GM21529 (cell line): ENCODE measurements around the gene BBS9.
"Not testable (repeated sequence)": the region's sequence is repeated elsewhere in the genome, so short reads cannot be mapped to it uniquely, and the experiment has no call there.

Source experiments
- ATAC-seq: cut with Tn5 transposase; IDR thresholded peaks from one replicate; pipeline ENCODE4 v1.9.1; 2021; ENCODE audit not compliant: unreplicated experiment

The BBS9 gene

DNA sequence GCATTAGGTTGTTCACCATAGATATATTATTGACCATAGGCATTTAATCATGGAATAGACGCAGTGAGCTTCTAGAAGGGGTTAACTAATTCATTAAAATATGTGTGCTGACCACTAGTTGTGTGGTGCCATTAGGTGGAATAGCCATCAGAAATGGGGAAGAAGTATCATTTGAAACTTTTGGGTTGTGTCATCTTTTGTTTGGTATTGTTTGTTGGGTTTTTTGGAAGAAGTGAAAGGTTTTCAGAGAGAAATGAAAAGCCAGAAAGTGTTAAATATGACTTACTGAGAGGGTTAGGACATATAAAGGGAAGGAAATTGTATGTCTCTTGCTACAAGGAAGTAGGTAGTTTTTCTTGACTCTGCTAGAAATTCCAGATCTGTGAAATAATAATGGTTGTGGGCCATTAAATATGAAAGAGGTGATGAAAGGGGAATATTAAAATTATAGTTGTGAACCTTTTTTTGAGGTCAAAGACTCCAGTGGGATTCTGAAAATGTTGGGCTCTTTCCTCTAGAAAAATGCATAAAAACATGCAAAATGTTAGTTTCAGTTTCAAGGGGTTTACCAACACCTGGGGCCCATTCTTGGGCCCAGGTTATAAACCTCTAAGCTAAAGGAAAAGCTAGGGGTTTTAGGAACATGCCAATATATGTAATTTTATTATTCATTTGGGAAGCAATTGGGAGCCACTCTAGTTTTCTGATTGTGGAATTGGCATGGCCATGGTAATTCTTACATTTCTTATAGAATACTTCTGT, 348.5 kb downstream of the BBS9 start:
- no peak for ATAC-seq

DNA sequence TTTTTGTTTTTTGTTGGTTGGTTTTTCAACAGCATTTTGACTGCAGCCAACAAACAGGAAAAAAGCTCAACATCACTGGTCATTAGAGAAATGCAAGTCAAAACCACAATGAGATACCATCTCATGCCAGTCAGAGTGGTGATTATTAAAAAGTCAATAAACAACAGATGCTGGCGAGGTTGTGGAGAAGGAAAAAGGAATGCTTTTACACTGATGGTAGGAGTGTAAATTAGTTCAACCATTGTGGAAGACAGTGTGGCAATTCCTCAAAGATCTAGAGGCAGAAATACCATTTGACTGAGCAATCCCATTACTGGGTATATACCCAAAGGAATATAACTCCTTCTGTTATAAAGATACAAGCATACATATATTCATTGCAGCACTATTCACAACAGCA, 355.1 kb downstream of the BBS9 start:
- ATAC-seq = not testable (repeated sequence)

DNA sequence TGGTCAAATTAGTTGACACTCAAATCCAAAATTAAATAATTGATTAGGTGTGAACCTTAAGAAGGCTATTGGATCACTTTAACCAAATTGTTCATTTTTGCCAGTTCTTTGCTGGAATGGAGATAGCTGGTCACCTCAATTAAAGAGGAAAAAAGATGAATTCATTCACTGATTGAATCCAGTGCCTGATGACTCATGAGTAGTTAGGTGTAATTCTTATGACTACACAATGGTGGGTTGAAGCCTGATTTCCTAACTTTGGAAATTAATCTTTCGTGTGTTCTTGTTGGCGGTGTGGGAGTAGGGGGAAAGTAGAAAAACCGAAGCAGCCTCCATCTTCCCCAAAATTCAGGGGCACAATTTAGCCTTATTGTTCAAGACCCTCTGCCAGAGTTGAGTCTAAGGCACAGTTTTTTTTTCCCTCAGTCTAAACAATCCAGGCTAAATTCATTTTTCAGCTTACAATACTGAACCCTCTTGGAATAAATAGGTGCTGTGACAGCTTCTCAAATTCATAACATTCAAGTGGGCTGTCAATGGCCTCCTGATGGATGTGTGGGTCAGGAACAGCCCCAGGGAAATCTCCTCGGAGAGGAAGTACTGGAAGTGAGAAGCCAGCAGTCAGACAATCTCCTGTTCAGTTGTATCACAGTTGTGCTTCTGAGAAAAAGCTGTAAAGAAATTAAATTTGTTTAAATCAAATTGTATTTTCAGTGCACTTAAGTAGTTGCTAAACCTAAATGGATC, 356.6 kb downstream of the BBS9 start:
- ATAC-seq = no peak

DNA sequence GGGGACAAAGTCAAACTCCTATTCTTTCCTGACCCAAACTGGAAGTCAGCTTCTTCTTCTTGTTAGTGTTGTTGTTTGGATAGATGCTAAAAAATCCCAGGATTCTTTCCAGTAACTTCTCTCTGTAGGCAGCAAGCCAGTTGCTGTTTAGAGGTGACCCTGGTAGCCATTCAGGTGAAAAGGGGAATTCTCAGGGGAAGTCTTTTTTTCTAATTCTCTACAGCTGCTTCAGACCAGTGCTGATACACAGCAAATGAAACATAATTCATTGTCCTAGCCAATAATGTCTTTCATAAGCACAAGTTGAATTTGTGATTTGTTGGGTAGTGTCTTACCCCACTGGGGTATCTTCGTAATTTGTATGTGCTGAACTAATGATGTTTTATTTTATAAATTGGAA, 357.3 kb downstream of the BBS9 start:
- ATAC-seq = no peak

DNA sequence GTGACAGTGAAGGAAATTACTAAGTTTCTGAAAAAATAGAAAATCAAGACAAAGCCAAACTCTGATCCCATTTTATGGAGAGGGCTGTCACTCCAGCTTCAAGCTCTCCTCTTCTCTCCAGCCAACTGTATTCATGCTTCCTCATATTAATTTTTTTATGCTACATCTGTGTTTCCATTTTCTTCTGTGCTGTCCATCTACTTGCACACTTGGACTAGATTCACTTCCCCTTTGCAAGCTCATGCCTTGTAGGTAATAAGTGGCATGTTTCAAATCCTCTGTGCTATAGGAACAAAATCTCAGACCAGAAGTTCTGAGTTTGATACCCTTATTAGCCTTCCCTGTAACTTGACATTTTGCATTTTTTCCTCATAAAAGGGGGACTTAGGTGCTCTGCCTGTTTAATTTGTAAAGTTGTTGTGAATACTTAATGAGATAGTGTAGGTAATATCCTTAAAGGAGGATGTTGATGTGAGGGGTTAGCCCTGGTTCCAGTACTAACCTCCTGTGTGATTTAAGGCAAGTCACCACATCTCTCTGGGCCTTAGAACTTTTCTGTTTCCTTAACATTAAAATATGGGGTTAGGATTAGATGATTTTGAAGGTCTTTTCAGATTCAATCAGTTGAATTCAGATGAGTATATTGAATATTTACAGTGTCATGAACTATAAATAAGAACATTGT, 358.8 kb downstream of the BBS9 start:
- peak; percentile 74 for ATAC-seq

DNA sequence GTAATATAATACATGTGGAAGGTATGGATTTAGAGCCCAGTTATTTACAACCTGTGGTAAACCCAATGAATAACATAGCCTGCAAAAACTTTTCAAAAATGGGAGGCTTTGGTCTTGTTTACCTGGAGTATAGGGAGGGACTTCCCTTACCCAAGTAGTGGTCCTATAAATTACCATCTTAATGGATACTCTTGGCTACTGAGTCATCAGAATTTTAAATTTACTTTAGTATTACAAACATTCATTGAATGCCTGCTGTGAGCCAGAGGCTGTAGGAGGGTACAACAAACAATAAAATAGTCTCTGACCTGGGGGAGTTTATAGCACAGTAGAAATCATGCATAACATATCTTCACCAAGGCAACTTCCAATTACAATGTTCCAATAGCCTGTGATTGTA, 365.1 kb downstream of the BBS9 start:
- no peak for ATAC-seq

DNA sequence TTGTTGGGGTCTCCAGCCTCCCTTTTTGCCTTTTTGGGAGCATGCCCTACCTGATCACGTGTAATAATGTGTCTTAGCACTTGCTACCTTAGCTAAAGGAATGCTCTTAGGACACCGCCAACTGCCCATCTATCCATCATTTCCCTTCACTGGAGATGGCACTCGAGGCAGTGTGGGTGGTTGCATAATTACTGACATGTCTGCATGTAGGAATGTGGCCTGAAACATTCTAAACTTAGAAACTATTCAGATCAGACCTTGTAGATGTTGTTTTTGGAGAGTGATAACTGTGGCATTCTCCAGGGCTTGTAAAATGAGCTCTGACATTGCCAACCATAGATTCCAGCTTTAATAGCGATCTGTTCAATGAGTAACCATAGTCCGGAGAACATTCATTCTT, 365.8 kb downstream of the BBS9 start:
- no peak for ATAC-seq

DNA sequence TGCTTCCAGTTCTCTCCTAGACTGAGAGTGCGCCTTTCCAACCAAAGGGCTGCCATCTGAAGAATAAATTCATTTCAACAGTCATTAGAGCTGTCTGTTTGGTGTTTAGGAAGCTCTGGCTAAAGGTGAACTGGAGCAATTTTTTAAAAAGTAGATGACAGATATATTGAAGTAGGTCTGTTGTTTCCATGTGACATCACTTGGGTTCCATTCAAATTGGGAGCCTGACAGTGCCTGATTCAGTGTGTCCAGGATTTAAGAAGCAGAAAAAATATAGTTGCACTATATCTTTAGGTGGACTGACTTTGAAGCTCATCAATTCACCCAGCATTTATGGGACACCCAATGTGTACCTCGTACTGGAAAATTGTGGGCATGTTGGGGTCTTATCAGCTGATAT, 367.7 kb downstream of the BBS9 start:
- no peak for ATAC-seq

DNA sequence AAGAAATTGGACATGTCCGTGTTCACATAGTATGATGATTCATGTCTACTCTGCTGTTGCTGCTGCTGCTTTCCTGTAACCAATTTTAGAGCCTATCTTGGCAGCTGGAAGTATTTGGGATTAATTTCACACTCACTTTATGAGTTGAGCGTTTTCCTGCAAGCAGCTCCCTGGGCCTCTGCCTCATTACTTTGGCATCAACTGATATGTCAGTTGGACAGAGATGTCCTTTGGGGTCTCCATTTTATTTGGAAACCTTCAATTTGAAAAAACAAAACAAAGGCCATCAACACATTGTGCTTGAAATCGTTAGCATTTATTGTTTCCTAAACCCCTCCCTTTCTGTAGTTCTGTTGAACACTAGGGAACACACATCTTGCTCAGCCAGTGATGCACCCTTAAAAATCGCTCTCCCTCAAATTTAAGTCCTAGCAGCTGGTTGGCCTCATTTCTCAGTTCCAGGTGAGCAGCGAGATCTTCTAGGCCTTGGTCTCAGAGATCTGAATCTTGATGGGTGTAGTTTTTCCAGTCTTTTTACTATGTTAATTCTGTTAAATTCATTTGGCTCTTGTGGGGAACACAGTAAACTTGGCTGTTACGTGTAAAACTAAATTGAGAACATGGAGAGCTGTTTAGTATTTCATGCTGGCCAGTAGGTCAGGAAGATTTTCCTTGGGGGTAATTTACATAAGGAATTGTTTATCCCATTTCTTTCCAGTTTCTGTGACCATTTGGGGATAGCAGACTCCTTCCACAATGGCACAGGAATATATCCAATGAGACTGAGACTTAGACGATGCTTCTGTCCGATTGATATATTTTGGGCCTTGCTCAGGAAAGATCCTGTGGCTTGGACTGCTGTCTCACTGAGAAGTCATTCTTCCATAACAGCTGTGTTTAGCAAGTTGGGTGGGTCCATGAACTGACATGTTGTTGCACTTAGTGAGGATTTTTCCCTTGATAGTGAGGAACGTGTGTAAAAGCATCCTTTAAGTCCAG, 371.6 kb downstream of the BBS9 start:
- ATAC-seq = no peak

DNA sequence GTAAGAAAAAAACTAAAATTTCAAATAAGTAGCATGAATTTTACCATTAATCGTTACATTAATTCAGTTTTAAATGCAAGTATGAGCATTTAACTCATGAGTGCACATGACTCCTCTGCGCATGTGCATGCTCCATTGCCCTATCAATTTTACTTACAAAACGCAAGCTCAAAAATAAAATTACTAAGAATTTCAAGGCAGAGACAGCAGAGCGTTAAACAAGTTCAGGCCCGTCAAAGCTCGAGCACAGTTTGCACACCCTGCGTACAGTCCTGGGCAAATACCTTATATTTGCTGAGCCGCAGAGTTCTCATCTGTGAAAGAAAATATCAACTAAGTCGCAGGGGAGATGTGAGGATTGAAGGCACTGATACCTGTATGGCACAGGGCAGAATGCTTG, 373.6 kb downstream of the BBS9 start:
- no peak for ATAC-seq

DNA sequence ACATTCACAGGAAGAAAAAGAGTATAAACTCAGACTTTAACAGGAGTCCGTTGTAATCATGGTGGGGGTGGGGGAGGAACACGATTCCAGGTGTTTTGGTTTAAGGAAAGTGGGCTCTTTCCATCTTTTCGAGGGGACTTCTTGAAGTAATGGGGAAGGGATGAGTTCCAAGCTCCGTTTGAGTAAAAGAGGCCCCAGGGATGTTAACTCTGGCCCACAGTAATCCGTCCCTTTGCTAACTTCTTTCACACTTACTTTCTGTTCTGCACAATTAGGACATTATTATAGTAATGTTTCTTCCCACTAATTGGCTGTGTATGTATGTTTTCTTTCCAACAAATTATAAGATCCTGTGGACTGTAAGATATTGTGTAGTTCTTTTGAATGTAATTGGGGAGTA, 374.4 kb downstream of the BBS9 start:
- no peak for ATAC-seq

DNA sequence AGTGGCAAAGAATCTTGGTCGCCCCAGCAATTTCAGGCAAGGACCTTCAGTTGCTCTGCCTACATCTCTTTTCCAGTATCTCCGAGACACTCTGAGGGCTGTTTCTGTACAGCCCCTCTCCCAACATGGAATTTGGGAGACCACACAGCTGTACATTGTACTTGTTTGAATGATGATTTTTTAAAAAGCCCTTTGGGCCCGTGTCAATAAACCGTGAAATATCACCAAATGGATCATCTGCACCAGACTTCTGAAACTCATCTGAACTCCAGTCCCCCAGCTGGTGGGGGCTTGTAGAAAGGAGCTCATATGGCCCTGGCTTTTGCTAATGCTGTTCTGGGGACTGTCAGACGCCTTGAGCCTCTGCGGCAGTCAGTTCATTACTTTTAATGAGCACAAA, 374.9 kb downstream of the BBS9 start:
- ATAC-seq = no peak

DNA sequence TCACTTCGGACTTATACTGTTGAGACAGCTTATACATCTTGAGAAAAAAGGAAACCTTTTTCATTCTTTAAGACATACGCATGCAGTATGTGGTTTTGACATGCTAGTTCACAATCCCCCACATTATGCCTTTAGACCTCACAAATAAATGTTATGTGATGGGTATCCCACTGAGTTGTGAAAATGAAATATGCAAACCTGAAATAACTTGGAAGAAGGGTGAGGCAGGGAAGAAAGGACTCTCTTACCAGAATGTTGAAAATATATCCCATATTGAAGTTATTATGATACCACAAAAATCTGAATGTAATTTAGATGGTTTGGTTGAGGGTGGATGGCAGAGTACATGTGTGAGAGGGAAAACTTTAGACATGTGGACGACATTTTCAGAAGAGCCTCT, 379.8 kb downstream of the BBS9 start:
- ATAC-seq = no peak

DNA sequence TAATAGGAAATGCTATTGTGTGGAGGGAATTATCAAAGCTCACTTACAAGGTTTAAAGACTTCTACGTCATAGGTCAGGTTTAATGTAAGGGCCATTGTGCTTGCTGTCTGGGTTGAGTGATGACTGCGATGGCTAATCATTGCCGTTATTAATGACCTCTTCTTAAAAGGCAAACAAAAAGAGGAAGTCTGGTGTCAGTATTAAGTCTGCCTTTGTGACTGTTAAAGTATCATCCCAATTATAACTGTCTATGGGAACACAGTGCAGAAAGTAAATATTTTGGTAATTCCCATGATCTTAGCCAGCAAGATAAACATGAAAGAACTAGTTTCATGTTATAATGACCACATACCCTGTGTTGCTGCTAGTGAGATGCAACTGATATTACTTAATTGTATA, 382.4 kb downstream of the BBS9 start:
- ATAC-seq = no peak

DNA sequence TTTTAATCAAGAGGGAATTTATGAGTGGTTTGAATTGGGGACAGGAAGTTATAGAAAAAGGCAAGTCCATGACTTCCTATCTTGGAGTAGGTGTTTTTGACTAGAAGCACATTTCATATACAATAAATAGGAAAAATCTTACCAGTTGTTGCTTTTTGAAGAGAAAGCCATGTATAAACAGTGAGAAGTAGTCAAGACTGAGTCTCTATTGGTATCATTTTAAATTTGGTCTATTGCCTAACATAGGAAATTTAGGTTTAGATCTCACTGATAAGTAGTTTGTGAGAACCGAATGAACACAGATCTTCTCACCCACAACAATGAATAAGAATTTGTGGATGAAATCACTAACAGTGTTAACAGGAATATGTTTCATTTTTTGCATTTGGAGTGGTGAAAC, 387.2 kb downstream of the BBS9 start:
- ATAC-seq = no peak

DNA sequence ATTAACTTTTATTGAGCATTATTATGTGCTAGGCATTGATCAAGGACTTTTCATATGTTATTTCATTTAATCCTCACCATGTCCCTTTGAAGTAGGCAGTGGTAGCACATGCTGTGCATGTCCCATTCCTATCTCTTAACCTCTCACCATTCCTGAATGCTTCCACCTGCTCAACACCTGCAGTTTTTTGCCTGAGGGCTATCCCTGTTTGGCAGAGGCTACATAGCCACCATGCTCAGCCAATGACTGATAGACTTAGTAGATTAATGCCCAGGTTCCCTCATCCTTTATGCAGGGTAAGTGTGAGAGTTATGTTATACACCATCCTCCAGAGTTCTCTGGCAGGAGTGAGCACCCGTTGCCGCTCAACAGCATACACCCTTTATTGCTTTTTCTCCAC, 387.8 kb downstream of the BBS9 start:
- no peak for ATAC-seq

DNA sequence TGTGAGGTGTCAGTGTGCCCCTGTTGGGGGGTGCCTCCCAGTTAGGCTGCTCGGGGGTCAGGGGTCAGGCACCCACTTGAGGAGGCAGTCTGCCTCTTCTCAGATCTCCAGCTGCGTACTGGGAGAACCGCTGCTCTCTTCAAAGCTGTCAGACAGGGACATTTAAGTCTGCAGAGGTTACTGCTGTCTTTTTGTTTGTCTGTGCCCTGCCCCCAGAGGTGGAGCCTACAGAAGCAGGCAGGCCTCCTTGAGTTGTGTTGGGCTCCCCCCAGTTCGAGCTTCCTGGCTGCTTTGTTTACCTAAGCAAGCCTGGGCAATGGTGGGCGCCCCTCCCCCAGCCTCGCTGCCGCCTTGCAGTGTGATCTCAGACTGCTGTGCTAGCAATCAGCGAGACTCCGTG, 397.6 kb downstream of the BBS9 start:
- not testable (repeated sequence) for ATAC-seq

DNA sequence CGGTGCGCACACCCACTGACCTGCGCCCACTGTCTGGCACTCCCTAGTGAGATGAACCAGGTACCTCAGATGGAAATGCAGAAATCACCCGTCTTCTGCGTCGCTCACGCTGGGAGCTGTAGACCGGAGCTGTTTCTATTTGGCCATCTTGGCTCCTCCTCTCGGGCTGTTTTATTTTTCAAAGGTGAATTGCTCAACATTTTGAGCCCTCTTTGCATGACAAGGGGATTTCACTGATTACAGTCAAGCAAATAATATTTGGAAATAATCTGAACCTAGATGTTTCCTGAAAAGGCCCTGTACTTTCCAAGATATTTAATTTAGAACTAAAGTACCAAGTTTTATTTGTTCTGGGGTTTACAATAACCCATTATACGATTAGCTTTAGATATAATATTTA, 398.2 kb downstream of the BBS9 start:
- ATAC-seq = not testable (repeated sequence)

DNA sequence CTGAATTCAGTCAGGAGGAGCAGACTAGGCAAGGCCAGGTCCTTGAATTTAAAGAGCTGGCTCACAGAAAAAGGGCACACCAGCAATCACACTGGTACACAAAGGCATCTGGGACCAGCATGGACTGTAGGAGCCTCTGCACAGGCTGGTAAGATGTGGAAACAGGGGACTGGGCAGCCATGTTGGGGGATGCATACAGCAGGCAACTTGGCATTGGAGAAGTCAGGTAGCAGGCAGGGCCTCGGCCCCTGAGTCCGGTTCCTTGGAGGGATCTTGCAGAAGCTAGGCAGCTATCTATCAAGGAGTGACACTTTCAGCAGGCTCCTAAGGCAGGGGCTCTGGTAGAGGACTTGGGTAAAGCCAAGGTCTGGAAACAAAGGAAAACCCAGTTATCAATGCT, 399.7 kb downstream of the BBS9 start:
- ATAC-seq = no peak

DNA sequence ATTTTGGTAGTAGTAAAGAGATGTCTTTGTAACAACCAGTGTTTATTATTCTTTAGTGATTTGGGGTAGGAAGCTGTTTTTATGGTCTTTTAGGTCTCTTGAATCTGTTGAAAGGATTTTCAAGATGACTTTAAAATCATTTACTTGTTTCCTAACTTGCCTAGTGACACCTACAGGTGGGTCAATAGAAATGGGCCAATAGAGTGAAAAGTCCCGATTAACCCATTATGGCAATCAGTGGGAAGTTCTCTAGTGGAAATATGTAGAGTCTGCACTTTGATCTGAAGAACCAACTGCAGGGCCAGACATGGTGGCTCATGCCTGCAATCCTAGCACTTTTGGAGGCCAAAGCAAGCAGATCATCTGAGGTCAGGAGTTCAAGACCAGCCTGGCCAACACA, 401.3 kb downstream of the BBS9 start:
- ATAC-seq = no peak

DNA sequence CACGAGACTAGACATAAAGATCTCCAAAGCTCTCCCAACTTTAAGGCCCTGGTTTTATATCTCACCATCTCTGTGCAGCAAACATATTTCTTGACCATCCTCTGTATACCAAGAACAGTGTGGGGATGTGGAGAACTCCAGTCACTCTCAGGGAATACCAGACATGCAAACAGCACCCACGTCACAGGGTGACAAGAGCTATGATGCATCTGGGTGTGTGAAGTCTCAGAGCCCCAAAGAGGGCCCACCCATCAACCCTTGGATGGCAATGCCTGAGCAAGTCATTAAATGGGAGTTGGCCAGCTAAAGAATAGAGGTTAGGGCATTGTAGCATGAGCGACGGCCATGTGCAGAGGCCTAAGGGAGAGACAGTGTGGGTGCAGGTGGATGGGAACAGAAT, 402.5 kb downstream of the BBS9 start:
- ATAC-seq = no peak
